GM20431 (cell line): ENCODE measurements around the gene FNDC11.

Experiments used
- in situ Hi-C: fragments of 300-500 bp; cut with MseI, MboI; formaldehyde crosslinking; loops from one replicate; pipeline ENCODE4 v1.15.0; 2020; ENCODE audit warnings: low sequenced_read_pairs; ENCODE audit not compliant: unreplicated experiment

The FNDC11 gene

DNA sequence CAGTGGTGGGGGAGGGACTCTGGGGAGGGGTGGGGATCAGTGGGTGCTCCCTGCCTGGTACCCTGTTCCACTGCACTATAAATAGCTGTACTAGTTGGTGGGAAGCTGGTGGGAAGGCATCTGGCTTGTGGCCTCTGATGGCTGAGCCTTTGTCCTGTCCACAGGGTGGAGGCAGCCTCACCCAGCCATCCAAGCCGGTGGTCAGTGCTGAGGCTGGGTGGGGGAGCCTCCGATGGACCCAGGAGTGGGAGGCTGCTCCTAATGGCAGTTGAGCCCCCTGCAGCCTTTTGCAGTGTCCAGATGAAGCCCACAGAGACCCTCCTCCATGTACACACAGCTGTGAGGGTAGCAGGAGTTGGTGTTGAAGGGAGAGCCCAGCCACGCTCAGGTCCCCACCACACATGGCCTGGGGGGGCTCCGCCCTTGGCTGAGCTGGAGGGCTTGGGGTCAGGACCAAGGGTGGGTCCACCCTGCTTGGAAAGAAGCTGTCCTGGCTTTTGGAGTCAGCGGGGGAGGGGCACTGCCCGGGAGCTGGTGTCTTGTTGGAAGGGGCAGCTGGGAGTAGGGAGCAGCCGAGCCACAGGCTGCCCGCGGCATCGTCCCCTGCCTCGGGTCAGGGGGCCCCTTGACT lies 30.9 kb upstream of the FNDC11 start:
- in situ Hi-C loops: no loop called here

DNA sequence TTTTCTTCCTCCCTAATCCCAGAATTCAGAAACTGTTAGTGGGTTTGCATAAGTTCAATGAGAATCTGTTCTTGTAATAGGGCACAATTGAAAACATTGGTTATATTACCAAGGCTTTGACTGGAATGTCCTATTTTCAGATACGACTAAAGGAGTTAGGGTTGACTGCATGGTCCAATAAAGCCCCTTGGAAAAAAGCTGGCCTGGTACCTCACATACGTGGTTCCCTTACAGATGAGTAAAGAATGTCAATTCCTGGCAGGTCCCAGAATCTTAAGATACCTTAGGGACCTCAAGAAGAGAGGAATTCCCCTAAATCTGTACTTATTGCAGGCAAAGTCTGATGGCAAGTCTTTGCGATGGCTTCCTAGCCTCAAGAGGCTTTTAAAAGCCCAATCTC lies 28.8 kb upstream of the FNDC11 start:
- in situ Hi-C loops: no loop called here

DNA sequence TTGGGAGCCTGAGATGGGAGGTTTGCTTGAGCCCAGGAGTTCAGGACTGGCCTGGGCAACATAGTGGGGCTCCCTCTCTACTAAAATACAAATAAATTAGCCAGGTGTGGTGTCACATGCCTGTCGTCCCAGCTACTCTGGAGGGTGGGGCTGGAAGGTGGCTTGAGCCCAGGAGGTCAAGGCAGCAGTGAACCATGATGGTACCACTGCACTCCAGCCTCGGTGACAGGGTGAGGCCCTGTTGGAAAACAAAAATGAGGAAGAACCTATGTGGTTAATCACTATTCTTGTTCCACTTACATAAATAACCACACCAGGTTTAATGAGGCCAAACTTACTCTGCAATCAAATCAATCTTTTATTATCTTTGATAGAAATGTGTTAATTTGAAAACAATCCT lies 28.0 kb upstream of the FNDC11 start:
- in situ Hi-C loops: no loop called here

DNA sequence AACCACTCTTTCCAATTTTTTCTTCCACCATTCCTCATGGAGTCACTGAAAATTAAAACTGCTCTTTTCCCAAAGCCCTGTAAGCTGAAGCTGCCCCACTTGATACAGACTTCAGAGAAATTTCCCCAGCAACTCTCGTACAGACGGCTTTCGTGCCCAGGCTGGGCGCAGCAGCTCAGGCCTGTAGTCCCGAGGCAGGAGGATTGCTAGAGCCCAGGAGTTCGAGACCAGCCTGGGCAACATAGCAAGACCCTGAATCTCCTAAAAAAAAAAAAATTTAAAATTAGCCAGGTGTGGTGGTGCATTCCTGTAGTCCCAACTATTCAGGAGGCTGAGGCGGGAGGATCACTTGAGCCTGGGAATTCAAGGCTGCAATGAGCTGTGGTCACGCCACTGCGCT lies 26.8 kb upstream of the FNDC11 start:
- in situ Hi-C loops: no loop called here

DNA sequence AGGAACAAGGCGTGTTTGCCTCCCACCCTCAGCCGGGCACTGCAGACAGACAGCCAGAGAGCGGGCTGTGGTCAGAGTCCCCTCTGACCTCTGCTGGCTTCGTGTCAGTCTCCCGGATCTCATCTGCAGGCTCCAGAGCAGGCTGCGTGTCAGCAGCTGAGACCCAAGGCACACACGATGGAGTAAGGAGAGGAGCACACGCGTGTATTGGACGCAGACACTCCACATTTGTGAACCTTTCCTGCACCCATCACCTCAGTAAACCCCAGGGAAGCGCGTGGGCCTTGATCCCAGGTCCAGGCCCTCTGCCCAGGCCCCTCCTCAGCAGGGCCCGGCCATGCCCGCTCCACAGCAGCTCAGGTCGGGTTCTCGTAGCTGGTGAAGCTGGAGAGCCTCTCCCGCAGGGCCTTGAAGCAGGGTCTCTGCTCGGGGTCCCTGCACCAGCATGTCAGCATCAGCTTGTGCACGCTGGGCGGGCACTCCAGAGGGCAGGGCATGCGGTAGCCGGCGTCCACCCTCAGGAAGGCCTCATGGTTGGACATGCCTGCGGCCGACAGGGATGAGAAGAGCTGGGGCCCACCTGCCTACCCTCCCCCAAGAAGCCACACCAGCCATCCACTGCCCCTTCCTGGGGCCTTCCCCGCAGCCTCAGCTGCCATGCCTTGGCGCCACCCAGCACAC lies 24.6 kb upstream of the FNDC11 start:
- in situ Hi-C loops: no loop called here

DNA sequence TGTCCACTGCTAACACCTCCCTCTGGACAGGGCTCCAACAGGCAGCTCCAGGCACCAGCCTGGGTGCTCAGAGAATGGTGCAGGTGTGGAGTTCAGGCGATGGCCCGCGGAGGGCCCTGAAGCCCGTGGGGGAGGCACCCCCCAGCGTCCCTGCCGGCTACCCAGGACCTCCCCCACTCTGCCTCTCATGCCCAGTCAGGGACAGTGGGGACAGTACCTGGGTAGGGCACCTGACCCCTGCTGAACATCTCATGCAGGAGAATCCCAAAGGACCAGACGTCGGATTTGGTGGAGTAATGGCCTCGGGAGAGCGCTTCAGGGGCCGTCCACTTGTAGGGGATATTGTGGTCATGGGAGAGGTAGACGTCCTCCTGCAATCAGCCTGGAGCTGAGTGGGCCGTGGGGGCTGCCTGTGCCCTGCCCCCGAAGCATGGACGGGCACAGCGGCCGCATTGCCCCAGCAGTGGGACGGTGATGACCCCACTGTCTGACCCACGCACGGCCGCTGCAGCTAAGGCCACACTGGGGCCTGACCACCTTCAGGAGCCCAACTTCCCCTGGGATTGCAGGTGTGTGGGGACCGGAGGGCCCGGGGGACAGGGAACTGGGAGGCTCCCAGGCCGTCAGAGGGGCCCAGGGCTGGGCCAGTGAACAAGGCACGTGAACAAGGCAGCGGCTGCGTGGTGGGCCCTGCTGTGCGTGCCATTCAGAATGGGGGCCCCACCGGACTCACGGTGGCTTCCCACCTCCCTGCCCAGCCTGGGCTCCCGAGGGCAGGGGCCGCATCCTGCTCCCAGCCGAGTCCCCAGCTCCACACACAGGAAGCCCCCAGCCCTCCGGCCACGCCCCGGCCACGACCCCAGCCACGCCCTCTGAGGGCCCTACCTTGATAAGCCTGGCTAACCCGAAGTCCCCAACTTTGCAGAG lies 23.8 kb upstream of the FNDC11 start:
- in situ Hi-C loops: no loop called here

DNA sequence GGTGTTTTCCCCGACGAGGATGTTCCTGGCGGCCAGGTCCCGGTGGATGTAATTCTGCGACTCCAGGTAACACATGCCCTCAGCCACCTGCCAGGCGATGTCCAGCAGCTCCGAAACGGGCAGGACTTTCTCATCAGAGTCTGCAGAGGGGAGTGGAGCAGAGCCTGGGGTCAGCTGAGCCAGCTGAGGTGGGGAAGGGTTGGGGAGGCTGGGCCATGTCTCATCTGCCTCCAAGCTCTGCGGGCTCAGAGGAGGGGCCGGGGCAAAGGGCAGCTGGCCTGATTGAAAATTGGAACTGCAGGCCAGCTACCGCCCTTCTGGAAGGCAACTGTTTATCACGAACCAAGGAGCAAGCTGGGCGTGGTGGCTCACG lies 23.2 kb upstream of the FNDC11 start:
- in situ Hi-C loops: no loop called here

DNA sequence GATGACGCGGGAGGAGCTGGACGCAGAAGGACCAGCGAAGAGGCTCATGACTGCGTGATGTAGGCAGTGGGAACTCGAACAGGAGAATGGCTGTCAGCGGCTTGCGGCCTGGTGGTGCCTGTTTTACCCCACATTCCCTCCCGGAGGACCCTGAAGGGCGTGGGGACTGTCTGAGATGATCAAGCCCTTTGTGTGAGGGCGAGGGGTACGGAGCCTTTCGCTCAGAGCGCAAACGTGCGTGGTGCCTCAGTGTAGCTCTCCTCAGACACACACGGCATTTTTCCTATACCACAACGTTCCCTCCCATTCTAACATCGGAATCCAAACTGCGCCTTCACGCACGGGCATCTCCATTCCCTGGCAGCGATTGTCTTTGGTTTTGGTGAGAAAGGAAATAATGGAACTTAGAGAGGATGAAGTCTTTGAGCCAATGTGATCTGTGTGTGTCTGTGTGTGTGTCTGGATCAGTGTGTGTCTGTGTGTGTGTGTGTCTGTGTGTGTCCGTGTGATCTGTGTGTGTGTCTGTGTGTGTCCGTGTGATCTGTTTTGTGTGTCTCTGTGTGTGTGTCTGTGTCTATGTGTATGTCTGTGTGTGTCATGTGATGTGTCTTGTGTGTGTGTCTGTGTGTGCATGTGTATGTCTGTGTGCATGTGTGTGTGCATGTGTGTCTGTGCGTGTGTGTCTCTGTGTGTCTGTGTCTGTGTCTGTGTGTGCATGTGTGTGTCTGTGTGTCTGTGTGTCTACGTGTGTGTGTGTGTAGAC lies 22.1 kb upstream of the FNDC11 start:
- in situ Hi-C loops: no loop called here

DNA sequence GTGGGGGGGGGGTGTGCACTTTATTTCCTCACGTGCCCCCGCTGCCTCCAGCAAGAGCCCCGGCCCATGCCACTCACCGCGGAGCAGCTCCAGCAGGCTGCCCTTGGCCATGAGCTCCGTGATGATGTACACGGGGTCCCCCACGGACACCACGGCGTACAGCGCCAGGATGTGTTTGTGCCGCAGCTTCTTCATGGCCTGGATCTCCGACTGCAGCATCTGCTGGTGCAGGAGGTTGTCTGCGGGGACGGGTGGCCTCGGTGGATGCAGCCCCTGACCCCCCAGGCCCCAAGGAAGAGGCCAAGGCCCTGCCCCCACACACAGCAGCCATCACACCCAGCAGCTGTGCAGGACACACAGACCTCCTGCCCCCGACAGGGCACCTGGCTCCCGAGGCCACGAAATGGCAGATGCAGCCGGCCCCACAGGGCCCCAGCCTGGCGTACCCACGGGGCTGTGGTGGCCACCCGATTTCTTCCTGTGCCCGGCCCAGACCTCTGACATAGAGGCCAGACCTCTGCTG lies 21.4 kb upstream of the FNDC11 start:
- in situ Hi-C loops: no loop called here

DNA sequence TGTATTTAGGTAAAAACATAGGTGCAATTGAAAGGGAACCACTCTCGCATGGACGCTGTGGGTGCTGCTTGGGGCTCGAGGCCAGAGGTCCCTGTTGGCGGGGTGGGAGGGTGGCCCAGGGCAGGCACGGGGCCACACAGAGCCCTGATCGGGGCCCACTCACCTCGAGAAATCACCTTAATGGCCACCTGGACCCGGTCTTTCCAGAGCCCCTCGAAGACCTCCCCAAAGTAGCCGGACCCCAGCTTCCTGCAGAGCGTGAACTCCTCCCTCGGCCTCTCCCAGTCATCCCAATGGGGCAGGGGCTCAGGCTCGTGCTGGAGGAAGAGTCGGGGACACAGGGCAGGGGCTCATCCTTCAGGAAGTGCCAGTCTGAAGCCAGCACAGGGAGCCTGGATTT lies 20.6 kb upstream of the FNDC11 start:
- in situ Hi-C loops: no loop called here

DNA sequence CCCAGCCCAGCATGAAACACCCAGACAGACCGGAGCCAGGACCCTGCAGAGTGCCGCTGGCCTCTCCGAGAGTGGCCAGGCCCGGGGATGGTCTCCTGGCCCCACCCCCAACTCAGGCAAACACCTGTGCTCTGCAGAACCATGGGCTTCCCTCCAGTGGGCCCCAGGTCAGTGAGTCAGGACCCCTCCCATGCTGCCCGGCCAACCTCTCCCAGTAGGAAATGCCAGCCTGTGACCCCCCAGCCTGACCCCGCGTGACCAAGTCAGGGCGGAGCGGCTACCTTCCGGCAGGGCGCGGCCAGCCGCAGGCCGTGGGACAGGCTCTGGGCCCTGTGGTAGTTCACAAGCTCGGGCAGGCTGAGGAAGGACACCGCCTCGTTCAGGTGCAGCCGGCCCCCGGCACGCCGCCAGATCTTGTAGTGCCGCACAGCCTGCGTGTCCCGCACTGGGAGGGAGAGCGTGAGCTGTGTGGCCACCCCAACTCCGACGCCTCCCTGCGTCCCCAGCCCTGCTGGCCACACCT lies 20.0 kb upstream of the FNDC11 start:
- in situ Hi-C loops: no loop called here

DNA sequence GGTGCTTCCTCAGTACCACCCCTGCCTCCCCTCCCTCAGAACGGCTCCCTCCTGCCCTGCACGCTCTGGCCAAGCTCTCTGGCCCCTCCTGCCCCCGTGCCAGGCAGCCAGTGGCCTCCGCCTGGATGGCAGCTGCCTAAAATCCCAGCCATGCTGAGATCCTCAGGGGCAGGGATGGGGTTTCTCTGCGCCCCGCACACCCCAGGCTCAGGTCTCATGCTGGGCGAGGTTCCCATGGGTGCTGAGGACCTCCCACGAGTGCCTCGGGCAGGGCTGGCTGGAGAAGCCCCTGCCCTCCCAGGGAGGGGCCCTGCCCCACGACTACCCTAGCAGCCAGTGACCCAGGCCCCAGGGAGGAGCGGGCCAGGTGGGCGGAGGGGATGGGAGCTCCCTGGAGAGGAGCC lies 19.5 kb upstream of the FNDC11 start:
- in situ Hi-C loops: no loop called here

DNA sequence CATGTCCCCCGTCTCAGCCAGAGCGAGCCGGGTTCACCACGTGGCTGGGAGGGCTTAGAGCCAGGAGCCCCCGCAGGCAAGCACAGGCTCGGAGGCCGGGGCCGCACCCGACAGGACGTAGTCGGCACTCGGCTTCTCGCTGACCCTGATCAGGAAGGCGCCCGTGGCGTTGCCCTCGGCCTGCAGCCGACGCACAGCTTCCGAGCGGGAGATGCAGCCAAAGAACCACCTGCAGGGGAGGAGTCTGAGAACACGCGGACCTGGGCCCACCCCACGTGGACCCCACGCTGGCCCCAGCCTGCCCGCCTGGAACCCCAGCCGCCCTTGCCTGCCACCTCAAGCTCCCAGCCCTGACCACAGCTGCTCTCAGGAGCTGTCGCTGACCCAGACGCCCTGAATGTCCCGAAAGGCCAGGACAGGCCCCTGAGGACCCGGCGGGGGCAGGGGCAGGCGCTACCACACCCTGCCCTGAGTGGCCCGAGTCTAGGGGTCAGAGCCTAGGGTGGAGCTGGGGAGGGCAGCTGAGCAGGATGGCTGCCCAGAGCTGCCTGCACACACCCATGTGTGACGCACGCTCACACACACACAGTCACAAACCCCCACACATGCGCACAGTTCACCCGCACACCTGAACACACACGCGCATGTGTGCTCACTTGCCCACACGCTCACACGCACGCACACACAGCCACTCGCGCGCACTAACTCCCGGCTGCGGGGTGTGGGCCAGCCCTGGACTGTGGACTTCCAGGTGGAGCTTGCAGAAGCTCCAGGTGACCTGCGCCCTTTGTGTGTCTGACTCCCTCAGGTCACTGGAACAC lies 18.9 kb upstream of the FNDC11 start:
- in situ Hi-C loops: no loop called here

DNA sequence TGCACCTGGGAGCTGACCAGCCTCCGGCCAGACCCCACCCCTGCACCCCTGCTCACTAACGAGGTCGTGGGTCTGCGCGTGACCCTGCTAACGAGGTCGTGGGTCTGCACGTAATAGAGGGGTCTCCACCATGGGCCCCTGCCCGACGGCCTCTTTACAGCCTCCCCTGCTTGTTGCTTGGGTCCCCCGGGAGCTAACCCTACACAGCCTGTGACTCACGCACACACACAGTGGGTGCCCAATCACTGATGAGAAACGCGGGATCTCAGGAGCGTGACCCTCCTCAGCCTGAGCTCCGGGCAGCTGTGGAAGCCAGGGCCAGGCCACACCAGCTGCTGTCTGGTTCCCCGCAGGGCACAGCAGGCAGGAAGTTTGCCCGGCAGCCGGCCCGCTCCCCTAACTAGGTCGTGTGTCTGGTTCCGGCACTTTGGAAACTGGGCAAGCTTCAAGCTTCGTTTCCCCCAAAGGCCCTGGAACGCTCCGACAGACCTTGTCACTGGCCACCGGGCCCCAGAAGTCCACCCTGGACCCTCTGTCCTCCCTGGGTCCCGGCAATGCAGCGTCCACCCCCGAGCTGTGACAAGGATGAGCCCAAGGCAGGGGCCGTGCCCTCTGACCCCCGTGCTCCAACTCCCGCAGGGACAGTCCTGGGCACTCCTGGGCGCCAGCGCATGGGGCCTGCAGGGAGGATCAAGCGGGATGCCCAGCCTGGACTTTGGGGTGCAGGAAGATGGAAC lies 17.6 kb upstream of the FNDC11 start:
- in situ Hi-C loops: no loop called here

DNA sequence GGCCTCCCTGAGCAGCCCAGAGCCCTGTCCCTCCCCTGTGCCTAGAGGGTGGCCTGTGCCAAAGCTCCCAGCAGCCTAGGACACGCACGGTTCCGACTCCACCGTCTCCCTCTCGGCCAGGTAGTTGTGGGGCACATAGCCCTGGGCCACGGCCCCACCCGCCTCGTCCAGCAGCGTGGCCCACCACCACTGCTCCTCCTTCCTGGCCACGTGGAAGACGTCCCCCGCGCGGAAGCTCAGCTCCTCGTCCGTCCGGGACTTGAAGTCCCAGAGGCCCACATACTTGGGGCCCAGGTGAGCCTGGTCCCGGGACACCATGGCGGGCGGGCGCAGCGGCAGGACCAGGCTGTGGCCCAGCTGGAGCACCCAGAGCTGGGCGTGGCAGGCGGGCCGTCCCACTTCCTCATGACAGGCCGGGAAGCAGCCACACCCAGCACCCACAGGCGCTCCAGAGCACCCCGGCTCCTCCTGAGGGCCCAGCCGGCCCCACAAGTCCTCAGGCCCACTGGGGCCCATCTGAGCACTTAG lies 16.9 kb upstream of the FNDC11 start, which contains the start of gene PTK6:
TSS of gene PTK6 (minus strand) at position 380 of the 528 bp plus-strand sequence. CDS start at position 318, 62 bp downstream.
- in situ Hi-C loops: no loop called here

DNA sequence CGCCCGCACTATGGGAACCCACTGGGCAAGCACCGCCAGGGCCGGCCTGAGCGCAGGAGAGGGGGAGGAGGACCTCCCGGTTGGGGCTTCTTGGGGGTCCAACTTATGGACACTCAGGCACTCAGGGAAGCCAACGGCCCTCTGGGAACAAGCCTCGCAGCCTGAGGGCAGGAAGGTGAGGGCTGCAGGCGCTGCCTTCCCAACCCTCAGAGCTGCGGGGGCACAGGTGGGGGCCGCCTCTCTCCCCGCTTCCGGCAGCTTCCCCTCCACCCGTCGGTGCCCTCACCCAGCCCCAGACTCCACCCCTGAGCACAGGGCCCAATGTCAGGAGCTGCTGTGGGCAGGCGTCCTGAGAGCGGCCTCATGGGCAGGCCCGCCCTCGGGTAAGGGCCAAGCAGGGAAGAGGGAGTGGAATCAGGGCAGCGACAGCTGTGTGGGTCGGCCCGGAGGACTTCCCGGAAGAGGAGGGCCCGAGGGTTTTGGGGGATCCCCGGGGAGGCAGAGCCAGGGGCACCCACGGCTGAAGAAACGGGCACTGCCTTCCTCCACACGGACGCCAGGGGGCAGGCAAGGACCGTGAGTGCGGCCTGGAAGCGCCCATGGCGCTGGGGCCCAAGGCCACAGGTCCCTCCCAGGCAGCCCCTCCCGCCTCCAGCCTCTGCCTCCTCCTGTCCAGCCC lies 16.3 kb upstream of the FNDC11 start:
- in situ Hi-C loops: no loop called here

DNA sequence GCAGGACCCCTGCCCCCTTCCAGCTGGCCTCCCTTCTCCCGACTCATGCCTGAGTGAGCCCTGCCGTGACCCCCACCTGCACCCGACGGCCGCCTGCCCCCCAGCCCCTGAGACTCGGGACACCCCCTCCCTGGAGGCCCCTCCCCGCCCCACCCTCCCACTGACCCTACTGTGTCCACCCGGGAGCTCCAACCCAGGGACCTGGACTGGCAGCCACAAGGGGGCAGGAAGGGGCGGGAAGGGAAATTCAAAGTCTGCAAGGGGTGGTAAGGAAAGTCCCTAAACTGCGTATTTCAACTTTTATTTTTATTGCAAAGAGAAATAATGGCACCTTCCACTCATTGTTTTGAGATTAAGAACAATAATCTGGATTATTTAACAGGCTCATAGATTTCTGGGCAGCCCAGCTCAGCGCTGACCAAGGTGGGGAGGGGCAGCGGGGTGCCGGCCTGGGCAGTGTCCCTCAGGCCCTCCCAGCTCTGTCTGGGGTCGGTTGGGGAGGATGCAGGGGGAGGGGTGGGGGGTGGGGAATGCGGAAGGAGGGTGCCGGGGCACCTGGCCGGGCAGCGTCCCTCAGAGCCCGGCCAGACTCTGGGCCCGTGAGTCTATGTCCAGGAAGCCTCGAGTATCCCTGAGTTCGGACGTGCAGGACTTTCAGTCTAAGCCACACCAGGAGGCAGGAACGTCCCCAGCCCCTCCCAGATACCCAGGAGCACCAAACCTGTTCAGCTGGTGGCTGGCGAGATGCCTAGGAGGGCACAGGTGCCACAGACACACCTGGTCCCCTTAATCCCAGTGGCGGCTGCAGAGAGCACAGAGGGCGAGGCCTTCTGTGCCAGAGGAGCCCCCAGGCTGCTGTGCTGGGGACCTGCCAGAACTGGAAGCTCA lies 15.5 kb upstream of the FNDC11 start:
- in situ Hi-C loops: no loop called here
